IPS-18a (cell line): ENCODE results near the gene SMURF1.

ENCODE experiments used
- H3K27ac ChIP-seq: one replicate; pipeline ENCODE4 v1.5.1; 2013; ENCODE audit warnings: low read length
- H3K27me3 ChIP-seq: one replicate; pipeline ENCODE4 v1.6.1; 2013; ENCODE audit warnings: mild to moderate bottlenecking, low read length; ENCODE audit not compliant: control insufficient read depth, insufficient read depth
- H3K36me3 ChIP-seq: one replicate; pipeline ENCODE4 v1.6.1; 2013; ENCODE audit warnings: low read depth, low read length; ENCODE audit not compliant: control insufficient read depth
- H3K4me1 ChIP-seq: one replicate; pipeline ENCODE4 v1.6.1; 2013; ENCODE audit warnings: low read depth, low read length; ENCODE audit not compliant: control insufficient read depth
- H3K4me3 ChIP-seq: one replicate; pipeline ENCODE4 v1.5.1; 2013; ENCODE audit warnings: low read length
- H3K9ac ChIP-seq: one replicate; pipeline ENCODE4 v1.6.1; 2013; ENCODE audit warnings: mild to moderate bottlenecking, low read length, moderate library complexity
- H3K9me3 ChIP-seq: one replicate; pipeline ENCODE4 v1.6.1; 2013; ENCODE audit warnings: low read depth, low read length; ENCODE audit not compliant: control insufficient read depth

The SMURF1 gene

DNA sequence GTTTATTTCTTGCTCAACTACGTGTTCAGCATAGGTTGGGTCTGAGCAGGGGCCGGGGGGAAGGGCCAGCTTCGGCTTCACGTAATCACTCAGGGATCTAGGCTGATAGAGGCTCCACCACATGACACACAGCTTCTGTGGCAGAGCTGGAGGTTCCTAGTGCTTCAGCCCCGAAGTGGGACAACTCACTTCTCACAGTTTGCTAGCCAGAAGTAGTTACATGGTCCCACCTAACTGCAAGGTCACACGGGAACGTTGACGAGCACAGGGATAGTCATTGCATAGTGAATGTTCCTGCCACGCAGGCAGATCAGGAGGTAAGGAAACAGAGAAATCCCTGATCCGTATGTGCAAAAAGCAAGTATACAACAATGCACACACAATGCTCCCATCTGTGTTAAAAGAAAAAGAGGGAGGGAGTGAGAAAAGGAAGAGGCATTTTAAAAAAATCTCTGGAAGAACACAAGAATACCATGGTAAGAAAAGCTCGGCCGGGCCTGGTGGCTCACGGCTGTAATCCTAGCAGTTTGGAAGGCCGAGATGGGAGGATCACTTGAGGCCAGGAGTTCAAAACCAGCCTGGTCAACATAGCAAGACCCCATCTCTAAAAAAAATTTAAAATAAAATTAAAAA, 16.9 kb downstream of the SMURF1 start:
- H3K4me1 ChIP-seq: peaks cover 3% of the 10 kb centered on the region
- no peak overlapping the region for H3K27ac ChIP-seq
- no peaks in the 10 kb centered on the region for H3K36me3 ChIP-seq
- no peaks in the 10 kb centered on the region for H3K9me3 ChIP-seq
- H3K9ac ChIP-seq: no peak overlapping the region
- H3K4me3 ChIP-seq: no peak overlapping the region
- H3K27me3 ChIP-seq: no peaks in the 10 kb centered on the region

DNA sequence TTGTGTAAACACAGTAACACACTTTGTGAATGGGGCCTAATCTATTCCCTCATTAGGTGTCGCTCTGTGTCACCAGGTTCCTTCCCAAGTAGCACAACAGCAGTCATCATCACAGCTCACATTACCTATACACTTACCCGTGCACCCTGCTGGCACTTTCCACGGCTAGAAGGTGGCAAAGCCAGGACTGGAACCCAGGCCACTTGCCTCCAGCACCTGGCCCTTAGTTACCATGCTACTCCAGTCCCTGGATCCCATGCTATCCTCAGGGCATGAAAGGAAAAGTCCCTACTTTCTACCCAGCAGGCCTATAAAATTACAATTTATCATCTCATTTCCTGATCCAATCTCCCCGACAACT, 18.4 kb downstream of the SMURF1 start:
- H3K4me1 ChIP-seq: peaks cover 3% of the 10 kb centered on the region
- no peaks in the 10 kb centered on the region for H3K36me3 ChIP-seq
- no peak overlapping the region for H3K27ac ChIP-seq

DNA sequence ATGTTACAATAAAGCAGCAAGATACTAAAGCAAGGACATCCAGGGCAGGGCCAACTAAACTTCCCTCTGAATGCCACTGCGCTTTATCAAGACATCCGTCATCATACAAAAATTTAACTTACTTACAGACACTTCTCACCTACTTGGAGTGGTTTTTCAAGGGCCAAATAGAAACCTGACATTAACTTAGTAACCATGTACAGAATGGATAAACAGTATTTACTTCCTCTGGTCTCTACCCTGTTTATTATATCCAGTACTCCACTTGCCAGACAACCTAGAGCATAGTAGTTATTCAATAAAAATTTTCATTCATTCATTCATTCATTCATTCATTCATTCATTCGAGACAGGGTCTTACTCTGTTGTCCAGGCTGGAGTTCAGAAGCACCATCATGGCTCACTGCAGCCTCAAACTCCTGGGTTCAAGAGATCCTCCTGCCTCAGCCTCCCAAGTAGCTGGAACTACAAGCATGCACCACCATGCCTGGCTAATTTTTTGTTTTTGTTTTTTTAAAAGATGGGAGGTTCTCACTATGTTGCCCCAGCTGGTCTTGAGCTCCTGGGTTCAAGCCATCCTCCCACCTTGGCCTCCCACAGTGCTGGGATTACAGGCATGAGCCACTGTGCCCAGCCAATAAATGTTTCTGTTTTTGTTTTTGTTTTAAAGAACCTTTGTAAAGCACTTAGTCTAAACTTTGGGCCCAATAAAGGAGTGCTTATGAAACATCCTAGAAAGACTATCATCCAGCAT, 19.0 kb downstream of the SMURF1 start:
- H3K27me3 ChIP-seq: no peaks in the 10 kb centered on the region
- no peaks in the 10 kb centered on the region for H3K9me3 ChIP-seq
- H3K4me3 ChIP-seq: no peak overlapping the region
- H3K27ac ChIP-seq: no peak overlapping the region
- no peaks in the 10 kb centered on the region for H3K36me3 ChIP-seq
- no peak overlapping the region for H3K9ac ChIP-seq
- H3K4me1 ChIP-seq: peaks cover 3% of the 10 kb centered on the region

More for the DNA sequence above, 18.4 kb downstream of the SMURF1 start:
- no peaks in the 10 kb centered on the region for H3K27me3 ChIP-seq
- H3K9me3 ChIP-seq: no peaks in the 10 kb centered on the region
- H3K4me3 ChIP-seq: no peak overlapping the region
- no peak overlapping the region for H3K9ac ChIP-seq

DNA sequence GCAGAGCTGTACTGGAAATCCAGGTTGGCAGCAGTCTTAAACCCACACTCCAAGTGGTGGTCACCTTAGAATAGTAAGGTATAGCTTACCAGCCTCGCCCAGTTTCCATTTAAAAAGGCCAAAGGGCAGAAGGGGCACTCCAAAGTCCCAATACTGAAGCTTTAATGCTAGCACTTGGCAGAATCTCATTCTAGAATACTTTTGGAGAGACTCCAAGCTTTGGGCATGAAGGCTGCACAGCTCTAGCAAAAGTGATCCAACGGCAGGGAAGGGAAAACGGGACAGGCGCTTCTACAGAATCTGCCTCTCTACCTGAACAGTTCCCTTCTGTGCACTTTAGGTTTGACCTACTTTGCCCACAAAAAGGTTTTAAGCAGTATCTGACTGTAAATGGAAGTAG, 19.7 kb downstream of the SMURF1 start:
- Histone ChIP-seq H3K4me3 (no peak overlapping the region), H3K9ac (no peak overlapping the region), H3K4me1 (peaks cover 3% of the 10 kb centered on the region), H3K27me3 (no peaks in the 10 kb centered on the region), H3K27ac (no peak overlapping the region), H3K36me3 (no peaks in the 10 kb centered on the region), H3K9me3 (no peaks in the 10 kb centered on the region)

DNA sequence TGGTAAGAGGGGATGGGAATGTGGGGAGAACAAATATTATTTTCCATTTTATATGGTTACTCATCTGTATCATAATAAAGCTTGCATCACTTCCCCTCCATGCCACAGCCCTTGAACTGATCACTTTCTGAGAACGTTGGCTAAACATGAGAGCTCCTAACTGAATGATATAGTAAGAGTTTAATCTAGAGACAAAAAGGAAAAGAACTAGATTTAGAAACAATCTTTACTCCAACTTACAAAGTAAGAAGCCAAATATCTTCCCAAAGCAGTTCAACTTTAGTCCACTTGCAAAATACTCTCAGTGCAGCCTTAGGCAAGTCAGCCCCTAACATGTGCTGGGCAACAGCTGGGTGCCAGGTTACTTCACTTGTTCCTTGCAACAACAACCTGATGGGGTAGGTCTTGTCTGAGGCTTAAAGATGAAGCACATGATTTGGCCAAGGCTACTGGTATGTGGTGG, 20.3 kb downstream of the SMURF1 start:
- H3K27ac ChIP-seq: no peak overlapping the region
- no peaks in the 10 kb centered on the region for H3K9me3 ChIP-seq
- H3K9ac ChIP-seq: no peak overlapping the region
- H3K27me3 ChIP-seq: no peaks in the 10 kb centered on the region
- no peak overlapping the region for H3K4me3 ChIP-seq
- H3K4me1 ChIP-seq: peaks cover 3% of the 10 kb centered on the region
- no peaks in the 10 kb centered on the region for H3K36me3 ChIP-seq

DNA sequence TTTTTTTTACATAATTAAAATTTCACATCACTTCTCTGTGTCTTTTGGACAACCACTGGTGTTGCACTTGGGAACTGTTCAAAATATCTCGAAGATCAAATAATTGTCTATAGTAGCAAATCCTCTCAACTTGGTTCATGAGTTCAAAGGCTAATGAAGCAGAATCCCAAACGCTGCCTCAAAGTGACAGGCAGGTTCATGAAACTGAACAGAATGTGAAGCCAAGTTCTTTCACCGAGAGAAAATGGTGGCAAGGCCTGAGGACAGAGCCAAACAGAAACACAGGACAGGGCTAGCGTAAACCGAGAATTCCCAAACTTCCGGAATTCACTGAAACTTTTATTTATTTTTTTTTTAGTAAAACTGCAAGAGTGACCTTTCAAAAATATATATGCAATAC, 21.1 kb downstream of the SMURF1 start:
- H3K9ac ChIP-seq: no peak overlapping the region
- no peak overlapping the region for H3K4me3 ChIP-seq
- H3K27me3 ChIP-seq: no peaks in the 10 kb centered on the region
- no peak overlapping the region for H3K27ac ChIP-seq
- H3K36me3 ChIP-seq: no peaks in the 10 kb centered on the region
- peaks cover 3% of the 10 kb centered on the region for H3K4me1 ChIP-seq
- no peaks in the 10 kb centered on the region for H3K9me3 ChIP-seq

DNA sequence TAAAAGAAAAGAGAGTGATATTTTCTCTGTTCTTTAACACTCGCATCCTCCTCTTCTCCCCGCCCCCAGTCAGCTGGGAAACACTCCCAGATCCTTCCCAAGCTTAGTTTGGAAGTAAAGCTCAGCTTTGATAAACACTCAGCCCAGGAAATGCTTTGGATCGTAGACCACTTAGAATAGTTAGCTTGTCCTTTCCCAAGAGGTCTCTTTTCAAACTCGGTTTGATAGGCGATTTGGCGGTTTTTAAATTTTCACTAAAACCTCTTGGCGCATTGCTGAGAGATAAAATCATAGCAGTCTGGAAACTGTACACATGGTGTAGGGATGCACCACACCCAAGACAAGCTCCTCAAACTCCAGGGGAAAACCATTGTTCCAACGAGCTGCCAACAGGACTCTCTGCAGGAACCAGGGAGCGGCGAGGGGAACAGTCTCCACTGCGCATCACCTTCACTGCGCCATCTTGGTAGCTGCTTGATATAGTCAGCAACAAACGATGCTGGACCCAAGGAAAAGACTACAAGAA, 22.3 kb downstream of the SMURF1 start:
- H3K9me3 ChIP-seq: no peaks in the 10 kb centered on the region
- H3K9ac ChIP-seq: no peak overlapping the region
- H3K36me3 ChIP-seq: no peaks in the 10 kb centered on the region
- no peak overlapping the region for H3K27ac ChIP-seq
- H3K4me3 ChIP-seq: no peak overlapping the region
- H3K4me1 ChIP-seq: no peaks in the 10 kb centered on the region
- H3K27me3 ChIP-seq: no peaks in the 10 kb centered on the region

DNA sequence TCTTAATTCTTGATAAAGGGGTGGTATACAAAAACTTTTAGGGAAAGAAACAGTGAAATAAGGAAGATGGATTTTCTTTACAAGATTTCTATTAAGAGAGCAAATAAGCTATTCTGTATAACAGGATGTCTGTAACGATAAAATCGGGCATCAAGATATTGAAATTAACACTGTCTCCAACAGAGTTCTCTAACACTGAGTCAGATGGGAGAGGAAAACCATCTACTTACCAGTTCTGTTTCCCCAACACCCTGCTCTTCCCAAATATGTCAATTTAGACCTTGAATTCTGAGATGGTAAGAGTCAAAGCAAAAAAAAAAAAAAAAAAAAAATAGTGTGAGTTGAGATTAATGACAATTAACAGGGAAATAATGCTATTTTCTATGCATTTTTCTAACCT, 23.0 kb downstream of the SMURF1 start:
- Histone ChIP-seq H3K9ac (no peak overlapping the region), H3K27me3 (no peaks in the 10 kb centered on the region), H3K27ac (no peak overlapping the region), H3K4me3 (no peak overlapping the region), H3K4me1 (no peaks in the 10 kb centered on the region), H3K36me3 (no peaks in the 10 kb centered on the region), H3K9me3 (no peaks in the 10 kb centered on the region)

DNA sequence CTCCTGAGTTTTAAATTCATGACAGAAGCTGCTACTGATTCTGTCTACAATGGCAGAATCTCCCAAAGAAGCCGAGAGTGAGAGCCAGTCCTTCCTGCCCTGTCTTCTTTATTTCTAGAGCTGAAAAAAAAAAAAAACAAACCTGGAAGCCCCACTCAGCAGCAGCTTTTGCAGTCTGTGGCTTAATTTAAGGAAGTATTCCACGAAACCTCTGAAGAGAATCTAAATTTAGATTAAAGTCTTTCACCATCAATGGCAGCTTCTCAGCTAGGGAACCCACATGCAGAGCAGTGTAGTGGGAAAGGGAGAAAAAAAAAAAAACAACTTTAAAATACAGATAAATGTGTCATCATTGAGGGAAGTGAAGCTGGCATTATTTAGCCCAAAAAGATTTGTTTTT, 23.4 kb downstream of the SMURF1 start:
- Histone ChIP-seq H3K9ac (no peak overlapping the region), H3K27me3 (no peaks in the 10 kb centered on the region), H3K27ac (no peak overlapping the region), H3K9me3 (no peaks in the 10 kb centered on the region), H3K36me3 (no peaks in the 10 kb centered on the region), H3K4me1 (no peaks in the 10 kb centered on the region), H3K4me3 (no peak overlapping the region)

DNA sequence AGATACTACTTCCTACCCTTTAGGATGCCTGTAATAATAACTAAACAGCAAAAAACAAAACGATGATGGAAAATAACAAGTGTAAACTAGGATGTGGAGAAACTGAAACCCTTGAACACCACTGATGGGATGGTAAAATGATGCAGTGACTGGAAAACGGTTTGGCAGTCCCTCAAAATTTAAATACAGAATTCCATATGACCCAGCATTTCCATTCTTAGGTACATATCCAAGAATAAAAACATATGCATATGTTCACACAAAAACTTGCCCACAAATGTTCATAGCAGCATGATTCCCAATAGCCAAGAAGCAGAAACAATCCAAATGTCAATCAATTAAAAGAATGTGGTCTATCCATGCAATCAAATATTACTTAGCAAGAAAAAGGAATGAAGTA, 25.8 kb downstream of the SMURF1 start:
- H3K36me3 ChIP-seq: no peaks in the 10 kb centered on the region
- H3K27ac ChIP-seq: no peak overlapping the region
- no peaks in the 10 kb centered on the region for H3K4me1 ChIP-seq
- no peaks in the 10 kb centered on the region for H3K9me3 ChIP-seq
- no peak overlapping the region for H3K4me3 ChIP-seq
- H3K9ac ChIP-seq: no peak overlapping the region
- H3K27me3 ChIP-seq: no peaks in the 10 kb centered on the region

DNA sequence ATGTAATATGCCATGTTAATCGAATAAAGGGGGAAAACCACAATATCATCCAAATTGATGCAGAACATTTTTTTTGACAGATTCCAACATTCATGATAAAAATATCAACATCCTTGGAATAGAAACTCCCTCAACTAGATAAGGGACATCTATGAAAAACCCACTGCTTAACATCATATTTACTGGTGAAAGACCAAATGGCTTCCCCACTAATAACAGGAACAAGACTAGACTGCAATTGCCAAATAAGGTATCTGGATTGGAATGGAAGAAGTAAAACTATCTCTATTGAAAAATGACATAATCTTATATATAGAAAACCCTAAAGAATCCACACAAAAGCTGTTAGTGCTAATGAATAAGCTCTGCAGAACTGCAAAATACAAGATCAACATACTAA, 27.8 kb downstream of the SMURF1 start:
- Histone ChIP-seq H3K27me3 (no peaks in the 10 kb centered on the region), H3K4me1 (peaks cover 4% of the 10 kb centered on the region), H3K9me3 (no peaks in the 10 kb centered on the region), H3K9ac (no peak overlapping the region), H3K4me3 (no peak overlapping the region), H3K36me3 (no peaks in the 10 kb centered on the region), H3K27ac (no peak overlapping the region)

DNA sequence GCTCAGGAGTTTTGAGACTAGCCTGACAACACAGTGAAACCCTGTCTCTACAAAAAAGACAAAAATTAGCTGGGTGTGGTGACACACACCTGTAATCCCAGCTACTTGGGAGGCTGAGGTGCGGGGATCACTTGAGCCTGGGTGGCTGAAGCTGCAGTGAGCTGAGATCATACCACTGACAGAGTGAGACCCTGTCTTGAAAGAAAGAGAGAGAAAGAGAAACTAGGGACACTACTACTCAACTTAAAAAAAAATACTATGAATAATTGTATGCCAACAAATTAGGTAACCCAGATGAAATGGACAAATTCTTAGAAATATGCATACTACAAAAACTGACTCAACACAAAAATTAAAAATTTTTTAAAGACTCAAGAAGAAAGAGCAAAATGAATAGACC, 28.5 kb downstream of the SMURF1 start:
- H3K27me3 ChIP-seq: no peaks in the 10 kb centered on the region
- no peak overlapping the region for H3K27ac ChIP-seq
- no peak overlapping the region for H3K9ac ChIP-seq
- no peaks in the 10 kb centered on the region for H3K9me3 ChIP-seq
- H3K4me1 ChIP-seq: peaks cover 12% of the 10 kb centered on the region
- no peaks in the 10 kb centered on the region for H3K36me3 ChIP-seq
- H3K4me3 ChIP-seq: no peak overlapping the region
